ENCODE data around the gene OR2T2.
"Not testable (repeated sequence)": the region's sequence is repeated elsewhere in the genome, so short reads cannot be mapped to it uniquely, and the experiment has no call there.

The OR2T2 gene

GRCh38 chr1:248445399-248445798 is at the start of gene OR2T2:
Gene OR2T2, plus strand, starts transcription at chr1:248445637. Its CDS starts 7,161 bp downstream, at chr1:248452798.
- DNase-seq, result not testable (repeated sequence)

GRCh38 chr1:248402748-248403147 is 42.7 kb upstream of the OR2T2 start, which contains the start of gene OR2T1:
Gene OR2T1, plus strand, starts transcription at chr1:248403048. Its CDS starts 3,100 bp downstream, at chr1:248406148.
- DNase-seq, result no peak

- no peak for DNase-seq
These were observed 41.4 kb upstream of the OR2T2 start for GRCh38 chr1:248404024-248404423.

- DNase-seq, result no peak
These were observed 38.4 kb upstream of the OR2T2 start for GRCh38 chr1:248406721-248407692.

- DNase-seq, result no peak
These were observed 29.2 kb upstream of the OR2T2 start for GRCh38 chr1:248416226-248416625.

- DNase-seq, result no peak
These were observed 27.6 kb upstream of the OR2T2 start for GRCh38 chr1:248417854-248418253.

GRCh38 chr1:248421384-248421783 is 24.1 kb upstream of the OR2T2 start:
- no peak for DNase-seq

GRCh38 chr1:248427526-248428191 is 17.8 kb upstream of the OR2T2 start:
- DNase-seq, result not testable (repeated sequence)

GRCh38 chr1:248428192-248428533 is 17.3 kb upstream of the OR2T2 start:
- not testable (repeated sequence) for DNase-seq

- not testable (repeated sequence) for DNase-seq
These were observed 13.8 kb upstream of the OR2T2 start for GRCh38 chr1:248431683-248432082.

GRCh38 chr1:248432201-248432600 is 13.2 kb upstream of the OR2T2 start:
- DNase-seq, result not testable (repeated sequence)

GRCh38 chr1:248433811-248434415 is 11.5 kb upstream of the OR2T2 start:
- not testable (repeated sequence) for DNase-seq

GRCh38 chr1:248434913-248435312 is 10.5 kb upstream of the OR2T2 start:
- DNase-seq, result not testable (repeated sequence)

- not testable (repeated sequence) for DNase-seq
These were observed 9.1 kb upstream of the OR2T2 start for GRCh38 chr1:248436303-248436702.

GRCh38 chr1:248438668-248439067 is 6.8 kb upstream of the OR2T2 start:
- not testable (repeated sequence) for DNase-seq

GRCh38 chr1:248439283-248439682 is 6.2 kb upstream of the OR2T2 start:
- not testable (repeated sequence) for DNase-seq

GRCh38 chr1:248442500-248443277 is 2.7 kb upstream of the OR2T2 start:
- not testable (repeated sequence) for DNase-seq

- not testable (repeated sequence) for DNase-seq
These were observed 834 bp upstream of the OR2T2 start for GRCh38 chr1:248444603-248445002.

GRCh38 chr1:248448409-248449074 is 3.1 kb downstream of the OR2T2 start:
- DNase-seq, result not testable (repeated sequence)

GRCh38 chr1:248449821-248450465 is 4.5 kb downstream of the OR2T2 start:
- not testable (repeated sequence) for DNase-seq

GRCh38 chr1:248450466-248451145 is 5.2 kb downstream of the OR2T2 start:
- DNase-seq, result not testable (repeated sequence)

Data from NCI-H774 (cell line).